Upper lobe of left lung (tissue), 6 donors: ENCODE data around the gene NSF. TPM values are rescaled to one million over a fixed set of nuclear protein-coding genes. Genes with fewer than 3 reads are reported as not detected.
A peak's percentile ranks its signal among the peaks of the same experiment; 100 is the strongest.

Experiments
- ATAC-seq, 2 donors: fragments of 200-7000 bp; cut with Tn5 transposase; one replicate each; pipeline ENCODE4 v1.9.1; 2022; ENCODE audit warnings: mild to moderate bottlenecking in 2 of 2, moderate library complexity in 2 of 2; ENCODE audit not compliant: low FRiP score in 2 of 2
- DNase-seq, 2 donors: peaks; one replicate each; pipeline ENCODE4 v3.0.0-alpha.2; 2019 to 2020
- H3K27ac ChIP-seq, 4 donors: fragments of 200-600 bp; sonication (generic); one replicate each; pipeline ENCODE4 v1.5.1; 2016 to 2019
- H3K27me3 ChIP-seq, 4 donors: fragments of 200-600 bp; sonication (generic); one replicate each; pipeline ENCODE4 v1.5.1; 2017 to 2019
- H3K36me3 ChIP-seq, 4 donors: fragments of 200-600 bp; sonication (generic); one replicate each; pipeline ENCODE4 v1.5.1; 2016 to 2019
- H3K4me1 ChIP-seq, 4 donors: fragments of 200-600 bp; sonication (generic); one replicate each; pipeline ENCODE4 v1.5.1; 2018 to 2019
- H3K4me3 ChIP-seq, 4 donors: fragments of 200-600 bp; sonication (generic); one replicate each; pipeline ENCODE4 v1.5.1; 2017 to 2019; ENCODE audit warnings: mild to moderate bottlenecking in 2 of 4, moderate library complexity in 1 of 4
- H3K9me3 ChIP-seq, 4 donors: fragments of 200-600 bp; sonication (generic); one replicate each; pipeline ENCODE4 v1.5.1; 2018 to 2019
- EP300 ChIP-seq, 4 donors: sonication (generic); formaldehyde crosslinking; IDR thresholded peaks; one replicate each; pipeline ENCODE4 v1.5.1; 2017; ENCODE audit warnings: antibody characterized with exemption in 4 of 4, control low read depth in 2 of 4
- POLR2A ChIP-seq, 4 donors: fragments of 450-650 bp; IDR thresholded peaks; one replicate each; pipeline ENCODE4 v1.5.1; 2016 to 2017; ENCODE audit warnings: antibody characterized with exemption in 4 of 4, mild to moderate bottlenecking in 2 of 4
- POLR2AphosphoS5 ChIP-seq, 2 donors: sonication (generic); formaldehyde crosslinking; IDR thresholded peaks; one replicate each; pipeline ENCODE4 v1.5.1; 2017; ENCODE audit warnings: antibody characterized with exemption in 2 of 2
- WGBS, 2 donors: methylation state at CpG; one replicate each; pipeline ENCODE4 v1.1.5; 2017 to 2018; 5-methylcytosine and 5-hydroxymethylcytosine counted together
- total RNA-seq, 6 donors: library from RNA; depleted of rRNA in 4 of 6; stranded (reverse); fragments of >200 nt in 4 of 6; gene quantifications; one replicate each; pipeline versions ENCODE4 v1.1.0 to v1.2.1, GENCODE V29; 2016 to 2021
- TF ChIP-seq, protein P1 (sequence below), 6 experiments: fragments of 450-650 bp in 4 of 6; fragments of 200-600 bp in 2 of 6; sonication (generic) in 2 of 6; IDR thresholded peaks; one replicate each; pipeline ENCODE4 v1.5.1; 2016 to 2019; ENCODE audit warnings: antibody characterized with exemption in 6 of 6
- donor health status: DM: no; HTN: no; CAD: no; lungs with moderate emphysema.
- donor health status: DM: no; HTN: yes; CAD: no; lungs with severe emphysema.

The NSF gene
- total RNA-seq, 6 donors from 2014 or later = 11.2 to 40.5 (median 25.7) TPM

DNA sequence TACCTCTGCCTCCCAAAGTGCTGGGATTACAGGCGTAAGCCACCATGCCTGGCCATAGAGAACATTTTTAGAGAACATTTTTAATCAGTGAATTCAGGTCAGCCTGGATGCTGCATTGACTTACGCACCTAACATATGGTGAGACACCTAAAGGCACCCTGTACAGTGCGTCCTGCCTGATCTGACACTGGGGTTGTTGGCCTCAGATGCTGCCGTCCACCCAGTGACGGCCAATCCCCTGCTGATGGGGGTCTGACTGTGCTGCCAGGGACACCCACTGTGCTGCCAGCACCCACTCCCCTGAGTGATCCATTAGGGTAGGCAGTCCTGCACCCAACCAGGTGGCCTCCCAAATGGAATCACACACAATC, 189.5 kb downstream of the NSF start:
- Histone ChIP-seq H3K36me3 (no peaks in the 10 kb centered on the region), H3K4me1 (no peaks in the 10 kb centered on the region), H3K4me3 (no peak overlapping the region), H3K27ac (no peak overlapping the region), H3K9me3 (no peaks in the 10 kb centered on the region), H3K27me3 (no peaks in the 10 kb centered on the region)
- TF ChIP-seq POLR2A (IDR thresholded peaks at IDR 0.05) (no peak), EP300 (IDR thresholded peaks at IDR 0.05) (no peak), POLR2AphosphoS5 (IDR thresholded peaks at IDR 0.05) (no peak)
- TF ChIP-seq, protein P1, sequence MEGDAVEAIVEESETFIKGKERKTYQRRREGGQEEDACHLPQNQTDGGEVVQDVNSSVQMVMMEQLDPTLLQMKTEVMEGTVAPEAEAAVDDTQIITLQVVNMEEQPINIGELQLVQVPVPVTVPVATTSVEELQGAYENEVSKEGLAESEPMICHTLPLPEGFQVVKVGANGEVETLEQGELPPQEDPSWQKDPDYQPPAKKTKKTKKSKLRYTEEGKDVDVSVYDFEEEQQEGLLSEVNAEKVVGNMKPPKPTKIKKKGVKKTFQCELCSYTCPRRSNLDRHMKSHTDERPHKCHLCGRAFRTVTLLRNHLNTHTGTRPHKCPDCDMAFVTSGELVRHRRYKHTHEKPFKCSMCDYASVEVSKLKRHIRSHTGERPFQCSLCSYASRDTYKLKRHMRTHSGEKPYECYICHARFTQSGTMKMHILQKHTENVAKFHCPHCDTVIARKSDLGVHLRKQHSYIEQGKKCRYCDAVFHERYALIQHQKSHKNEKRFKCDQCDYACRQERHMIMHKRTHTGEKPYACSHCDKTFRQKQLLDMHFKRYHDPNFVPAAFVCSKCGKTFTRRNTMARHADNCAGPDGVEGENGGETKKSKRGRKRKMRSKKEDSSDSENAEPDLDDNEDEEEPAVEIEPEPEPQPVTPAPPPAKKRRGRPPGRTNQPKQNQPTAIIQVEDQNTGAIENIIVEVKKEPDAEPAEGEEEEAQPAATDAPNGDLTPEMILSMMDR (IDR thresholded peaks at IDR 0.05) = no peak
- DNase-seq (no peak), ATAC-seq (no peak)
- WGBS, 2 donors = 93 to 100% methylated on average over 1 to 5 of the region's 5 CpGs

DNA sequence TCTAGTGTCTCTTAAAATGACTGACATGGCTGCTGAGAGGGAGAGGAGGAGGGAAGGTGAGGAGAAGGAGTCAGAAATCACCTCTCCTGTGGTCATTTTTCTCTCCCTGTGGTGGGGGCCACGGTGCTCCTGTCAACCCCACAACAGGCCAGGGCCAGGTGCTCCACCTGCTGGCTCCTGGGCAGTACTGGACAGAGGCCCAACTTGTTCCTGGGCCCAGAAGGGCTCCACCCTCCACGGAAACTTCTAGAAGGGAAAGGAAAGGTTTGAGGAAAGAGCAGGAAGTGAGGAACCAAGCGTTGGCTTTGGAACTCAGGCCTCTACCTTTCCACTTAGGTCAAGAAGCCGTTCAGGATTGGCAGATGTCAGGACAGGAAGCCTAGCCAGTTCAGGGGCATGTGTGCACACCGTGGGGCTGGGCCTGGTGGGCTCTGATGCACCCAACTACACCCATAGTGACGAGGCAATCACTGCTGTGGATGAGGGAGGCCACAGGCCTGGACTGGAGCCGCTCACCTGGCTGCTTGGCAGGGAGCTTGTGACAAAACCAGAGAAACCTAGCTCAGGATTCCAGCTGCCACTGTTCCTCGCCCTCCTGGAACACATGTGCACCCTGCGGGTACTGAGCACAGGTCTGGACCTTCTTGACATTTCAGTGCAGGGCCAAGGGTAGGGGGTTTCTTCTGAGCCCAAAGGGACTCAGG, 191.9 kb downstream of the NSF start:
- no peak for TF ChIP-seq POLR2AphosphoS5 (IDR thresholded peaks at IDR 0.05)
- TF ChIP-seq POLR2A (IDR thresholded peaks at IDR 0.05) = no peak
- TF ChIP-seq, protein P1 (IDR thresholded peaks at IDR 0.05) = peak; percentile 39 to 73 (median 53)
- no peak for TF ChIP-seq EP300 (IDR thresholded peaks at IDR 0.05)
- DNase-seq = peak in 1 of 2 donors; percentile 76
- peak in 1 of 2 donors; percentile 78 for ATAC-seq
- no peak overlapping the region for H3K4me3 ChIP-seq
- no peaks in the 10 kb centered on the region for H3K9me3 ChIP-seq
- 62 to 64% methylated on average over 9 of the region's 9 CpGs for WGBS, 2 donors
- H3K27ac ChIP-seq = no peak overlapping the region
- no peaks in the 10 kb centered on the region for H3K27me3 ChIP-seq
- H3K36me3 ChIP-seq = no peaks in the 10 kb centered on the region
- H3K4me1 ChIP-seq = peaks cover 0 to 3% (median 0%) of the 10 kb centered on the region in 4 donors

DNA sequence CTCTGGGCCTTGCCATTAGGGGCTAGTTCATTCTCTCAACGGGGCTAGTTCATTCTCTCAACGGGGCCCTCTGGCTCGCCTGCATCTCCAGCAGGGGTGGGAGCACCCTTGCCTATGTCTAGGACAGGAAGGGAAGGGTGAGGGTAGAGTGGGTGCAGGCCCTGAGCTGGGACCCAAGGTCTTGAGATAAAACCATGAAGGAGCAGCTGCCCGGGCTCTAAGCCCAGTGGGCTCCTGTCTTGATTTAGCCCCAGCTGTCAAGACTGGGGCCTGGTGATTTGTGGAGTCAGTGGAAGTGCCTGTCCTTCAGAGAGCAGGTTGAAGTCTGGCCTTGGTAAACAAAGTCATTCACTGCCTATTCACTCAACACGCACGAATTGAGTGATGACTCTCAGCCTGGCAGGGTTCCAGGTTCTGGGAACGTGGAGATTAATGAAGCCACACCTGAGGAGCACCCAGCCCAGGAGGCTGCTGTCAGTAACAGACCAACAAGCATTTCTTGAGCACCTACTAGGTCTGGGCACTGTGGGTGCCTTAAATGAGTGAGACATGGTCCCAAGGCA, 192.6 kb downstream of the NSF start:
- no peak for TF ChIP-seq POLR2AphosphoS5 (IDR thresholded peaks at IDR 0.05)
- TF ChIP-seq, protein P1 (IDR thresholded peaks at IDR 0.05) = no peak
- TF ChIP-seq EP300 (IDR thresholded peaks at IDR 0.05) = no peak
- no peak for TF ChIP-seq POLR2A (IDR thresholded peaks at IDR 0.05)
- peaks cover 0 to 3% (median 0%) of the 10 kb centered on the region in 4 donors for H3K4me1 ChIP-seq
- no peaks in the 10 kb centered on the region for H3K27me3 ChIP-seq
- no peak for ATAC-seq
- no peak for DNase-seq
- no peaks in the 10 kb centered on the region for H3K9me3 ChIP-seq
- H3K27ac ChIP-seq = no peak overlapping the region
- H3K36me3 ChIP-seq = no peaks in the 10 kb centered on the region
- no peak overlapping the region for H3K4me3 ChIP-seq
- WGBS, 2 donors = 61 to 80% methylated on average over 1 to 6 of the region's 7 CpGs

DNA sequence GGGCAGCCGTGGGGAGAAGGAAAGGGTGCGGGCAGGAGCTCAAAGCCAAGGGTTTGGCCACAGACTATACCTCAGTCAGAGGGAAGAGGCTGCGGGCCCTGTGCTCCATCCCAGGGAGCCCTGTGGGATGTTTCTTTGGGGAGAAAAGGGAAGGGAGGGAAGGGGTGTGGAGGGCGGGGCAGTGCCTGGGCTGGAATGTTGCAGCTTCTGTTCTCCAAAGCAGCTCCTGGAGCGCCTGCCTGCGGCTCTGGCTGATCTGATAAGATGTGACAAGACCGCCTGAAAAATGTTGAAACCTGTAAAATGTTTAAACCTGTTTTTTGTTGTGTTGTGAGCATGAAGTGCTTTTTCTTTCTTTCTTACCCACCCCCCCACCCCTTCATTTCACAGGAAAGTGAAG, 195.2 kb downstream of the NSF start:
- ATAC-seq = no peak
- H3K27me3 ChIP-seq = no peaks in the 10 kb centered on the region
- peak in 1 of 2 donors; percentile 49 for DNase-seq
- H3K4me3 ChIP-seq = no peak overlapping the region
- TF ChIP-seq POLR2AphosphoS5 (IDR thresholded peaks at IDR 0.05) (no peak), POLR2A (IDR thresholded peaks at IDR 0.05) (no peak), EP300 (IDR thresholded peaks at IDR 0.05) (no peak)
- TF ChIP-seq, protein P1 (IDR thresholded peaks at IDR 0.05) = no peak
- no peaks in the 10 kb centered on the region for H3K36me3 ChIP-seq
- H3K4me1 ChIP-seq = peaks cover 0 to 3% (median 0%) of the 10 kb centered on the region in 4 donors
- H3K27ac ChIP-seq = no peak overlapping the region
- peaks cover 0 to 6% (median 0%) of the 10 kb centered on the region in 4 donors for H3K9me3 ChIP-seq
- 49 to 52% methylated on average over 6 to 7 of the region's 7 CpGs for WGBS, 2 donors
